AG04450 (cell line): ENCODE data around the gene RIPPLY3. TPM values are rescaled to one million over a fixed set of nuclear protein-coding genes. Genes with fewer than 3 reads are reported as not detected.

ENCODE experiments used
- CTCF ChIA-PET: fragments of 300-600, 350-600 bp; formaldehyde crosslinking; extraction: SDS; loops from one replicate; lab custom pipeline; 2022; ENCODE audit warnings: antibody characterized with exemption, inconsistent platforms; lab: Charles Lee
- POLR2A ChIA-PET: fragments of 350-600 bp; formaldehyde crosslinking; extraction: SDS; loops from one replicate; lab custom pipeline; 2021; ENCODE audit warnings: antibody characterized with exemption, inconsistent platforms; lab: Yijun Ruan, JAX
- DNase-seq: peaks from one replicate; pipeline ENCODE4 v3.0.0-alpha.2; 2011; ENCODE audit warnings: low read depth, low spot score
- H3K27ac ChIP-seq: one replicate; pipeline ENCODE4 v1.5.1; 2012; ENCODE audit warnings: low read depth, low read length, control low read depth
- H3K27me3 ChIP-seq: one replicate; pipeline ENCODE4 v1.6.0; 2012; ENCODE audit warnings: low read length; ENCODE audit not compliant: control insufficient read depth, insufficient read depth
- H3K4me3 ChIP-seq: 2 replicates; pipeline ENCODE4 v1.5.1; 2011; ENCODE audit warnings: mild to moderate bottlenecking, low read depth, low read length, control low read depth
- H3K9me3 ChIP-seq: 2 replicates; pipeline ENCODE4 v1.5.1; 2012; ENCODE audit warnings: low read length; ENCODE audit not compliant: control insufficient read depth, insufficient read depth
- CTCF ChIP-seq: IDR thresholded peaks from 2 replicates; pipeline ENCODE4 v1.5.1; 2011; ENCODE audit warnings: low read depth, low read length, control low read depth, inconsistent platforms
- polyA plus RNA-seq: library from polyadenylated mRNA; depleted of rRNA; stranded (reverse); fragments of >200 nt; gene quantifications from 2 replicates; pipeline ENCODE4 v1.2.3, GENCODE V29; 2011

Gene RIPPLY3
- polyA plus RNA-seq, 1 experiment = 0.04 TPM

GRCh38 chr21:37005548-37006485, 685 bp upstream of the RIPPLY3 start:
- CTCF ChIA-PET = interaction anchor here (0.6 kb wide), 1 partner anchor 126 kb away, joined by 4 read pairs; no protein-coding TSS in a partner anchor
- POLR2A ChIA-PET = no interaction called here
- no peak for DNase-seq

GRCh38 chr21:37008724-37009123, 2.2 kb downstream of the RIPPLY3 start:
- ChIA-PET POLR2A (no interaction called here), CTCF (interaction anchor here (0.7 to 1.2 kb wide), 2 partner anchors 32 to 69 kb away, joined by 4 to 10 read pairs; no protein-coding TSS in a partner anchor)
- Histone ChIP-seq H3K27ac (no peak overlapping the region), H3K27me3 (peaks cover 33% of the 10 kb centered on the region), H3K4me3 (no peak overlapping the region), H3K9me3 (peaks cover 11% of the 10 kb centered on the region)
- TF ChIP-seq CTCF = no peak
- DNase-seq = no peak

More at GRCh38 chr21:37005548-37006485, 685 bp upstream of the RIPPLY3 start:
- Histone ChIP-seq H3K27me3 (peaks cover 31% of the 10 kb centered on the region), H3K4me3 (peak overlapping the region; percentile 41), H3K9me3 (peaks cover 11% of the 10 kb centered on the region), H3K27ac (no peak overlapping the region)
- no peak for TF ChIP-seq CTCF

GRCh38 chr21:37009740-37010341, 3.3 kb downstream of the RIPPLY3 start:
- Histone ChIP-seq H3K4me3 (peak overlapping the region; percentile 48), H3K27me3 (peaks cover 33% of the 10 kb centered on the region), H3K27ac (no peak overlapping the region), H3K9me3 (peaks cover 11% of the 10 kb centered on the region)
- CTCF ChIA-PET = interaction anchor here (0.7 to 3.0 kb wide), 19 partner anchors 8 to 588 kb away, joined by 3 to 14 read pairs (median 4); no protein-coding TSS in a partner anchor
- POLR2A ChIA-PET = interaction anchor here (0.6 kb wide), 1 partner anchor 77 kb away, joined by 3 read pairs; no protein-coding TSS in a partner anchor
- peak; percentile 49 for DNase-seq
- TF ChIP-seq CTCF = peak; percentile 88

- ChIA-PET POLR2A (no interaction called here), CTCF (interaction anchor here (1.5 kb wide), 1 partner anchor 8 kb away, joined by 8 read pairs; no protein-coding TSS in a partner anchor)
- no peak overlapping the region for H3K27ac ChIP-seq
- H3K4me3 ChIP-seq = no peak overlapping the region
- DNase-seq = no peak
- H3K9me3 ChIP-seq = no peaks in the 10 kb centered on the region; the same call in 1 of the 2 replicates
- peaks cover 11% of the 10 kb centered on the region for H3K27me3 ChIP-seq
- no peak for TF ChIP-seq CTCF
These were observed 11.6 kb downstream of the RIPPLY3 start for GRCh38 chr21:37017951-37018679.
